ENCODE measurements around the gene SMIM1. TPM values are rescaled to one million over a fixed set of nuclear protein-coding genes. Genes with fewer than 3 reads are reported as not detected.

The SMIM1 gene
- total and polyA plus RNA-seq, 2 experiments from 2014 or later = 3.2 to 7.2 TPM

- no peak for DNase-seq (ENCODE audit: low spot score)
- Histone ChIP-seq H3K9me2 (ENCODE audit: insufficient read depth) (no peaks in the 10 kb centered on the region), H3K4me3 (no peak overlapping the region), H3K36me3 (ENCODE audit: insufficient read depth) (peaks cover 19% of the 10 kb centered on the region), H3K27me3 (ENCODE audit: insufficient read depth) (no peaks in the 10 kb centered on the region), H3K4me1 (ENCODE audit: insufficient read depth) (peaks cover 9% of the 10 kb centered on the region), H3K4me2 (no peak overlapping the region), H3K79me2 (replicated peaks; ENCODE audit: insufficient read depth) (peaks cover 40% of the 10 kb centered on the region), H3K27ac (ENCODE audit: low read depth) (peak overlapping the region; percentile 66; the same call in 1 of the 2 replicates), H4K20me1 (replicated peaks; ENCODE audit: insufficient read depth) (peaks cover 6% of the 10 kb centered on the region; the same call in 1 of the 2 replicates), H2AFZ (no peak overlapping the region), H3F3A (replicated peaks; ENCODE audit: low read depth) (0 out of 2 replicates have a peak, but pooled peaks cover 2% of the 10 kb centered on the region)
- Mint-ChIP-seq H3K4me3 (no peak overlapping the region), H3K27ac (0 out of 2 replicates have a peak overlapping the region, but pooled peaks have one; percentile 59), H3K4me1 (peaks cover 25% of the 10 kb centered on the region), H3K27me3 (ENCODE audit: insufficient read depth, low read depth, poor library complexity) (peaks cover 17% of the 10 kb centered on the region), H3K36me3 (ENCODE audit: low read depth) (peaks cover 67% of the 10 kb centered on the region), H3K9me3 (no peaks in the 10 kb centered on the region)
- ATAC-seq = no peak
- TF ChIP-seq EZH2 (IDR thresholded peaks at IDR 0.05; ENCODE audit: low read depth, unreplicated experiment) (no peak), EZH2phosphoT487 (IDR thresholded peaks at IDR 0.05; ENCODE audit: unreplicated experiment) (no peak), POLR2AphosphoS5 (IDR thresholded peaks at IDR 0.05; ENCODE audit: low read depth) (no peak), ZNF331 (CRISPR knock-in tag; IDR thresholded peaks at IDR 0.05; ENCODE audit: low read depth) (no peak), ZNF462 (CRISPR knock-in tag; IDR thresholded peaks at IDR 0.05) (no peak), CTCF (conservative IDR thresholded peaks at IDR 0.05; ENCODE audit: low read depth in 2 of 2) (no peak), NANOG (IDR thresholded peaks at IDR 0.05; ENCODE audit: borderline replicate concordance) (no peak), CREB1 (CRISPR knock-in tag; IDR thresholded peaks at IDR 0.05; ENCODE audit: low read depth) (no peak), STAT1 (IDR thresholded peaks at IDR 0.05; ENCODE audit: unreplicated experiment) (no peak), ZNF114 (CRISPR knock-in tag; IDR thresholded peaks at IDR 0.05) (no peak), JUNB (IDR thresholded peaks at IDR 0.05; ENCODE audit: unreplicated experiment) (no peak), ETS1 (IDR thresholded peaks at IDR 0.05) (no peak)
- TF ChIP-seq, protein P1, sequence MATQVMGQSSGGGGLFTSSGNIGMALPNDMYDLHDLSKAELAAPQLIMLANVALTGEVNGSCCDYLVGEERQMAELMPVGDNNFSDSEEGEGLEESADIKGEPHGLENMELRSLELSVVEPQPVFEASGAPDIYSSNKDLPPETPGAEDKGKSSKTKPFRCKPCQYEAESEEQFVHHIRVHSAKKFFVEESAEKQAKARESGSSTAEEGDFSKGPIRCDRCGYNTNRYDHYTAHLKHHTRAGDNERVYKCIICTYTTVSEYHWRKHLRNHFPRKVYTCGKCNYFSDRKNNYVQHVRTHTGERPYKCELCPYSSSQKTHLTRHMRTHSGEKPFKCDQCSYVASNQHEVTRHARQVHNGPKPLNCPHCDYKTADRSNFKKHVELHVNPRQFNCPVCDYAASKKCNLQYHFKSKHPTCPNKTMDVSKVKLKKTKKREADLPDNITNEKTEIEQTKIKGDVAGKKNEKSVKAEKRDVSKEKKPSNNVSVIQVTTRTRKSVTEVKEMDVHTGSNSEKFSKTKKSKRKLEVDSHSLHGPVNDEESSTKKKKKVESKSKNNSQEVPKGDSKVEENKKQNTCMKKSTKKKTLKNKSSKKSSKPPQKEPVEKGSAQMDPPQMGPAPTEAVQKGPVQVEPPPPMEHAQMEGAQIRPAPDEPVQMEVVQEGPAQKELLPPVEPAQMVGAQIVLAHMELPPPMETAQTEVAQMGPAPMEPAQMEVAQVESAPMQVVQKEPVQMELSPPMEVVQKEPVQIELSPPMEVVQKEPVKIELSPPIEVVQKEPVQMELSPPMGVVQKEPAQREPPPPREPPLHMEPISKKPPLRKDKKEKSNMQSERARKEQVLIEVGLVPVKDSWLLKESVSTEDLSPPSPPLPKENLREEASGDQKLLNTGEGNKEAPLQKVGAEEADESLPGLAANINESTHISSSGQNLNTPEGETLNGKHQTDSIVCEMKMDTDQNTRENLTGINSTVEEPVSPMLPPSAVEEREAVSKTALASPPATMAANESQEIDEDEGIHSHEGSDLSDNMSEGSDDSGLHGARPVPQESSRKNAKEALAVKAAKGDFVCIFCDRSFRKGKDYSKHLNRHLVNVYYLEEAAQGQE (IDR thresholded peaks at IDR 0.05; ENCODE audit: unreplicated experiment) = no peak
Measured at GRCh38 chr1:3786468-3787348, 14.2 kb downstream of the SMIM1 start.

Data from GM23338 (cell line).